Astrocyte (in vitro differentiated cells and primary cell): ENCODE data around the gene EZH1. TPM values are rescaled to one million over a fixed set of nuclear protein-coding genes. Genes with fewer than 3 reads are reported as not detected.
A peak's percentile ranks its signal among the peaks of the same experiment; 100 is the strongest.

ENCODE experiments used
- DNase-seq: peaks from one replicate; pipeline ENCODE4 v3.0.0-alpha.2; 2010; ENCODE audit warnings: low read depth
- FAIRE-seq: peaks from 2 replicates; lab custom pipeline; 2011; peaks lifted over from hg19 to GRCh38; lab: Jason Lieb, UNC
- H2AFZ ChIP-seq: 2 replicates; pipeline ENCODE4 v1.6.0; 2012; ENCODE audit warnings: low read depth, low read length, inconsistent platforms
- H3K27ac ChIP-seq: 2 replicates; pipeline ENCODE4 v1.5.1; 2011; ENCODE audit warnings: low read depth, low read length, inconsistent platforms
- H3K27me3 ChIP-seq: 2 replicates; pipeline ENCODE4 v1.6.0; 2011; ENCODE audit warnings: low read length, inconsistent platforms; ENCODE audit not compliant: insufficient read depth
- H3K36me3 ChIP-seq: 2 replicates; pipeline ENCODE4 v1.5.1; 2011; ENCODE audit warnings: low read length, inconsistent platforms; ENCODE audit not compliant: insufficient read depth
- H3K4me1 ChIP-seq: 2 replicates; pipeline ENCODE4 v1.5.1; 2011; ENCODE audit warnings: low read length, inconsistent platforms; ENCODE audit not compliant: insufficient read depth
- H3K4me2 ChIP-seq: 2 replicates; pipeline ENCODE4 v1.6.0; 2012; ENCODE audit warnings: low read length, inconsistent platforms
- H3K4me3 ChIP-seq: 2 replicates; pipeline ENCODE4 v1.5.1; 2011; ENCODE audit warnings: low read depth, mild to moderate bottlenecking, low read length, inconsistent platforms; ENCODE audit not compliant: insufficient read depth
- H3K79me2 ChIP-seq: 2 replicates; pipeline ENCODE4 v1.6.0; 2012; ENCODE audit warnings: mild to moderate bottlenecking, low read length, inconsistent platforms; ENCODE audit not compliant: insufficient read depth
- H3K9ac ChIP-seq: 2 replicates; pipeline ENCODE4 v1.6.0; 2012; ENCODE audit warnings: mild to moderate bottlenecking, low read length, inconsistent platforms
- H3K9me3 ChIP-seq: 2 replicates; pipeline ENCODE4 v1.5.1; 2012; ENCODE audit warnings: low read depth, mild to moderate bottlenecking, low read length, inconsistent platforms; ENCODE audit not compliant: insufficient read depth
- H4K20me1 ChIP-seq: 2 replicates; pipeline ENCODE4 v1.6.0; 2012; ENCODE audit warnings: low read length, inconsistent platforms; ENCODE audit not compliant: insufficient read depth
- H3K27ac Mint-ChIP-seq: one replicate; pipeline ENCODE4 v1.8.0; 2021; ENCODE audit warnings: mild to moderate bottlenecking, mixed read lengths; ENCODE audit not compliant: unreplicated experiment
- H3K27me3 Mint-ChIP-seq: one replicate; pipeline ENCODE4 v1.8.0; 2021; ENCODE audit warnings: low read depth, mixed read lengths; ENCODE audit not compliant: unreplicated experiment
- H3K36me3 Mint-ChIP-seq: one replicate; pipeline ENCODE4 v1.8.0; 2021; ENCODE audit warnings: low read depth, mixed read lengths; ENCODE audit not compliant: unreplicated experiment
- H3K4me1 Mint-ChIP-seq: one replicate; pipeline ENCODE4 v1.8.0; 2021; ENCODE audit warnings: low read depth, mixed read lengths; ENCODE audit not compliant: unreplicated experiment
- H3K4me3 Mint-ChIP-seq: one replicate; pipeline ENCODE4 v1.8.0; 2021; ENCODE audit warnings: mild to moderate bottlenecking, moderate library complexity, mixed read lengths; ENCODE audit not compliant: unreplicated experiment
- H3K9me3 Mint-ChIP-seq: one replicate; pipeline ENCODE4 v1.8.0; 2021; ENCODE audit warnings: mild to moderate bottlenecking, mixed read lengths; ENCODE audit not compliant: unreplicated experiment
- CTCF ChIP-seq: IDR thresholded peaks from 2 replicates; pipeline ENCODE4 v1.5.1; 2011; ENCODE audit warnings: low read depth, mild to moderate bottlenecking, inconsistent platforms, low read length, moderate library complexity; ENCODE audit not compliant: insufficient read depth
- EZH2 ChIP-seq: IDR thresholded peaks from 2 replicates; pipeline ENCODE4 v1.6.1; 2012; ENCODE audit warnings: mild to moderate bottlenecking, low read length, inconsistent platforms; ENCODE audit not compliant: insufficient read depth
- total RNA-seq: library from RNA; stranded (reverse); gene quantifications from 2 replicates; pipeline ENCODE4 v1.2.1, GENCODE V29; 2021

EZH1 gene
- total RNA-seq, 1 donor from 2014 or later = 15.2 TPM

DNA sequence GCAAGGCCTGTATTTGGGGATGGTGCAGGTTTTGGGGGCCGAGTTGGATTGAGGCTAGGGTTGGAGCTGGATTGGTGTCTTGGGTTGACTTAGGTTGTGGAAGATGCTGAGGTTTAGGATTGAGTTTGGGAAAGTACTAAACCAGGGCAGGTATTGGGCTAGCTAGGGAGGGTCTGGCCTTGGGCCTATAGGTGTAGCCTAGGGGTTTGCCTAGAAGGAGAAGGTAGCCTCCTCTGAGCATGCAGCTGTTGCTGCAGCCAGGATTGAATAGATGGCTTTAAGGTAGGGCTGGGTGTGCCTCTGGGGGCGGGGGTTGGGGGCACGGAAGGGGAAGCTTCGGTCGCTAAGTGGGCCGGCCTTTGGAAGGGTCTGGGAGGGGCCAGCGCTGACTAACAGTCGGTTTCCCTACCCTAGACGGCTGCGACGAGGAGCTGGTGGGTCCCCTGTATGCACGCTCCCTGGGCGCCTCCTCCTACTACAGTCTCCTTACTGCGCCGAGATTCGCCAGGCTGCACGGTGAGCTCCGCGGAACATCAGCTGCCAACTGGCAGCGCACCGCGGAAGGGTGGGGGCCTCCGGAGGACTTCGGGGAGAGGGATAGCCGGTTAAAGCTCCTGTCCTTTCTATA, 61.3 kb downstream of the EZH1 start:
- Histone ChIP-seq H3K27ac (no peak overlapping the region), H4K20me1 (peaks cover 12% of the 10 kb centered on the region), H2AFZ (peak overlapping the region; percentile 81), H3K36me3 (no peaks in the 10 kb centered on the region), H3K9ac (peak overlapping the region; percentile 64), H3K79me2 (no peaks in the 10 kb centered on the region), H3K27me3 (peaks cover 33% of the 10 kb centered on the region), H3K9me3 (peaks cover 9% of the 10 kb centered on the region), H3K4me2 (peak overlapping the region; percentile 92), H3K4me3 (peak overlapping the region; percentile 62), H3K4me1 (peaks cover 31% of the 10 kb centered on the region)
- no peak for FAIRE-seq
- Mint-ChIP-seq H3K4me1 (peaks cover 12% of the 10 kb centered on the region), H3K27me3 (peaks cover 9% of the 10 kb centered on the region), H3K36me3 (peaks cover 10% of the 10 kb centered on the region), H3K4me3 (peak overlapping the region; percentile 85), H3K9me3 (no peaks in the 10 kb centered on the region), H3K27ac (peak overlapping the region; percentile 69)
- TF ChIP-seq CTCF = no peak
- no peak for TF ChIP-seq EZH2
- DNase-seq = peak; percentile 51

GRCh38 chr17:42682722-42683403, 62.0 kb downstream of the EZH1 start:
- Histone ChIP-seq H3K4me2 (peak overlapping the region; percentile 92), H3K9me3 (peaks cover 9% of the 10 kb centered on the region), H3K4me3 (peak overlapping the region; percentile 62), H3K27me3 (peaks cover 29% of the 10 kb centered on the region), H3K36me3 (no peaks in the 10 kb centered on the region), H3K9ac (peak overlapping the region; percentile 64), H4K20me1 (peaks cover 12% of the 10 kb centered on the region), H3K27ac (no peak overlapping the region), H3K79me2 (no peaks in the 10 kb centered on the region), H2AFZ (peak overlapping the region; percentile 81), H3K4me1 (peaks cover 35% of the 10 kb centered on the region)
- no peaks in the 10 kb centered on the region for H3K9me3 Mint-ChIP-seq
- H3K4me1 Mint-ChIP-seq = peaks cover 15% of the 10 kb centered on the region
- H3K4me3 Mint-ChIP-seq = peak overlapping the region; percentile 85
- peaks cover 6% of the 10 kb centered on the region for H3K36me3 Mint-ChIP-seq
- TF ChIP-seq CTCF (no peak), EZH2 (no peak)
- peak overlapping the region; percentile 69 for H3K27ac Mint-ChIP-seq
- FAIRE-seq (no peak), DNase-seq (peak; percentile 55)
- H3K27me3 Mint-ChIP-seq = peaks cover 9% of the 10 kb centered on the region
